ENCODE data around the gene RBMS2.

Gene RBMS2

GRCh38 chr12:56636675-56637540, 115.3 kb downstream of the RBMS2 start:
- no peak overlapping the region for H2AFZ ChIP-seq (ENCODE audit: low read depth, low read length)
- peak overlapping the region; percentile 98 for H3K9ac ChIP-seq (ENCODE audit: low read length)
- no peaks in the 10 kb centered on the region for H3K27me3 ChIP-seq (ENCODE audit: low read depth, low read length)
- H3K4me2 ChIP-seq (ENCODE audit: low read length) = peak overlapping the region; percentile 97
- H3K79me2 ChIP-seq (ENCODE audit: low read length) = peaks cover 50% of the 10 kb centered on the region
- H3K9me3 ChIP-seq (ENCODE audit: insufficient read depth, low read length) = no peaks in the 10 kb centered on the region
- no peaks in the 10 kb centered on the region for H4K20me1 ChIP-seq (ENCODE audit: insufficient read depth, low read length)
- peak; percentile 89 for TF ChIP-seq CTCF (IDR thresholded peaks at IDR 0.05; ENCODE audit: low read depth, low read length)
- TF ChIP-seq EZH2phosphoT487 (IDR thresholded peaks at IDR 0.05; ENCODE audit: low read depth) = no peak
- peaks cover 26% of the 10 kb centered on the region for H3K36me3 ChIP-seq (replicated peaks; ENCODE audit: low read depth, low read length)
- H3K4me3 ChIP-seq (ENCODE audit: low read length) = peak overlapping the region; percentile 86
- H3K4me1 ChIP-seq (ENCODE audit: low read length) = peaks cover 34% of the 10 kb centered on the region
- peak overlapping the region; percentile 98 for H3K27ac ChIP-seq (ENCODE audit: low read length)

GRCh38 chr12:56637621-56638020, 116.0 kb downstream of the RBMS2 start:
- Histone ChIP-seq H3K9ac (ENCODE audit: low read length) (no peak overlapping the region; the same call in 1 of the 2 replicates), H3K4me1 (ENCODE audit: low read length) (peaks cover 28% of the 10 kb centered on the region), H3K36me3 (replicated peaks; ENCODE audit: low read depth, low read length) (peaks cover 33% of the 10 kb centered on the region), H4K20me1 (ENCODE audit: insufficient read depth, low read length) (no peaks in the 10 kb centered on the region), H3K27ac (ENCODE audit: low read length) (peak overlapping the region; percentile 98), H3K27me3 (ENCODE audit: low read depth, low read length) (no peaks in the 10 kb centered on the region), H3K9me3 (ENCODE audit: insufficient read depth, low read length) (no peaks in the 10 kb centered on the region), H3K4me3 (ENCODE audit: low read length) (peak overlapping the region; percentile 86; the same call in 1 of the 2 replicates), H2AFZ (ENCODE audit: low read depth, low read length) (no peak overlapping the region), H3K79me2 (ENCODE audit: low read length) (peaks cover 53% of the 10 kb centered on the region), H3K4me2 (ENCODE audit: low read length) (peak overlapping the region; percentile 97)
- TF ChIP-seq EZH2phosphoT487 (IDR thresholded peaks at IDR 0.05; ENCODE audit: low read depth) = no peak
- TF ChIP-seq CTCF (IDR thresholded peaks at IDR 0.05; ENCODE audit: low read depth, low read length) = no peak

- no peak overlapping the region for H3K4me2 ChIP-seq (ENCODE audit: low read length)
- no peaks in the 10 kb centered on the region for H3K9me3 ChIP-seq (ENCODE audit: insufficient read depth, low read length)
- H3K4me1 ChIP-seq (ENCODE audit: low read length) = peaks cover 29% of the 10 kb centered on the region
- TF ChIP-seq CTCF (IDR thresholded peaks at IDR 0.05; ENCODE audit: low read depth, low read length) (no peak), EZH2phosphoT487 (IDR thresholded peaks at IDR 0.05; ENCODE audit: low read depth) (no peak)
- H3K79me2 ChIP-seq (ENCODE audit: low read length) = peaks cover 54% of the 10 kb centered on the region
- H4K20me1 ChIP-seq (ENCODE audit: insufficient read depth, low read length) = peaks cover 17% of the 10 kb centered on the region
- no peak overlapping the region for H3K9ac ChIP-seq (ENCODE audit: low read length)
- H3K27me3 ChIP-seq (ENCODE audit: low read depth, low read length) = no peaks in the 10 kb centered on the region
- H3K4me3 ChIP-seq (ENCODE audit: low read length) = no peak overlapping the region
- peaks cover 52% of the 10 kb centered on the region for H3K36me3 ChIP-seq (replicated peaks; ENCODE audit: low read depth, low read length)
- no peak overlapping the region for H2AFZ ChIP-seq (ENCODE audit: low read depth, low read length)
- no peak overlapping the region for H3K27ac ChIP-seq (ENCODE audit: low read length)
Observed at GRCh38 chr12:56641219-56641618, 119.6 kb downstream of the RBMS2 start.

- H3K4me2 ChIP-seq (ENCODE audit: low read length) = peak overlapping the region; percentile 99
- no peaks in the 10 kb centered on the region for H3K9me3 ChIP-seq (ENCODE audit: insufficient read depth, low read length)
- H3K9ac ChIP-seq (ENCODE audit: low read length) = peak overlapping the region; percentile 98
- TF ChIP-seq CTCF (IDR thresholded peaks at IDR 0.05; ENCODE audit: low read depth, low read length) (no peak), EZH2phosphoT487 (IDR thresholded peaks at IDR 0.05; ENCODE audit: low read depth) (no peak)
- no peaks in the 10 kb centered on the region for H3K27me3 ChIP-seq (ENCODE audit: low read depth, low read length)
- no peak overlapping the region for H2AFZ ChIP-seq (ENCODE audit: low read depth, low read length)
- H4K20me1 ChIP-seq (ENCODE audit: insufficient read depth, low read length) = peaks cover 17% of the 10 kb centered on the region
- H3K79me2 ChIP-seq (ENCODE audit: low read length) = peaks cover 51% of the 10 kb centered on the region
- H3K36me3 ChIP-seq (replicated peaks; ENCODE audit: low read depth, low read length) = peaks cover 36% of the 10 kb centered on the region
- H3K4me3 ChIP-seq (ENCODE audit: low read length) = peak overlapping the region; percentile 92
- H3K27ac ChIP-seq (ENCODE audit: low read length) = no peak overlapping the region
- peaks cover 18% of the 10 kb centered on the region for H3K4me1 ChIP-seq (ENCODE audit: low read length)
Observed at GRCh38 chr12:56644654-56645053, 123.0 kb downstream of the RBMS2 start.

Measured in OCI-LY3 (cell line).